ENCODE measurements around the gene ERLEC1. TPM values are rescaled to one million over a fixed set of nuclear protein-coding genes. Genes with fewer than 3 reads are reported as not detected.
A peak's percentile ranks its signal among the peaks of the same experiment; 100 is the strongest.
"Not testable (repeated sequence)": the region's sequence is repeated elsewhere in the genome, so short reads cannot be mapped to it uniquely, and the experiment has no call there.

Gene ERLEC1
- 68.9 and 76.3 TPM in 2 replicates for total RNA-seq (2014; rRNA removed; shearing (Covaris generic))

DNA sequence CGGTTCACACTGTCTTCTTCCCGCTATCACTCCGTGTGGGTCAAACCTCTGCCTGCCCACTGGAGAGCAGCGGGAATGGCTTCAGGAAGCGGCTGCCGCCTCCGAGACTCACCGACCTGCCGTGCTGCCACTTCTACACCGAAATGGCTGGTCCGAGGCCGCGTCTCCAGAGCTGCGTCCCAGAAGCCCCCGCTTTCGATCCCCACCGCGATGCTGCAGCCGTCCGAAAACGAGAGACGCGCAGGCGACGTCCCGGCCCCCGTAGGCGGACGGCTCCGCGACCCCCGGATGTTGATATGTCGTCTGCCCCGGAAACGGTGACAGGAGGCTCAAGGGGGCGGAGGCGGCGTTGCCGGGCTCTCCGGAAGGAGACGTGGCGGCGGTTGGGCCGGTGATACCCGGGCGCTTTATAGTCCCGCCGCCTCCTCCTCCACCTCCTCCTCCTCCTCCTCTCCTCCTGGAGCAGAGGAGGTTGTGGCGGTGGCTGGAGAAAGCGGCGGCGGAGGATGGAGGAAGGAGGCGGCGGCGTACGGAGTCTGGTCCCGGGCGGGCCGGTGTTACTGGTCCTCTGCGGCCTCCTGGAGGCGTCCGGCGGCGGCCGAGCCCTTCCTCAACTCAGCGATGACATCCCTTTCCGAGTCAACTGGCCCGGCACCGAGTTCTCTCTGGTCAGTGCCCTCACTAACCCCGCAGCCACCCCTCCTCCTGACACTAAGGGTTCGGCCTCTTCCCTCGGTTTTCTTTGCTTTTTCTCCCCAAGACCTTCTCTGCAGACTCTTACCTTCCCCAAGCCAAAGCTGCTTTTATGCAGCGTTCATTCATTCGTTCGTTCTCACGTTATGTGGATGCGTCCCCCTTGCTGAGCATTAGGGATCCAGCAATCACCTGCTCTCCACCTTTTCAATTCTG, at the start of gene ERLEC1, which contains the start of gene ASB3:
Gene ERLEC1 (plus strand): TSS at position 340 of the 909 bp plus-strand sequence. CDS start 167 bp downstream, at position 507.
Gene ASB3 (minus strand): TSS at position 249 of the 909 bp plus-strand sequence. CDS start 21,381 bp downstream, outside the sequence.
- peak; percentile 79 for DNase-seq (ENCODE audit: low spot score)

DNA sequence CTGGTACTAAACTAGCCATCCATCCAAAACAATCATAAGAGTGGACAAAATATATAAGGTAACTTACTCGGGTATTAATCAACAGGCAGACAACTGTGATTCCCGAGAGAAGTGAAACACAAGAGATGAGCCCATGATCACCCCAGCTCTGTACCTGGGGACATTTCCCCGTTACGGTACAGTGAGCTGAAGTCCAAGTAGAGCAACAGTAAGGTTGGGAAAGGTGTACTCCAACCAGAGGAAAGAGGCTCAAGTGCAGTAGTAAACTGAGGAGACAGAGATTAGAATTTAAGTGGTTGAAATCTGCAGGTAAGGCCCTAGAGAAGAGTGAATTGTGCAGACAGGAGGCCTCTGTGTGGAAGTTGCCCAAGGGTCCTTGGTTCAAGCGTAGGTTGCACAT, 49.8 kb upstream of the ERLEC1 start:
- no peak for DNase-seq (ENCODE audit: low spot score)

DNA sequence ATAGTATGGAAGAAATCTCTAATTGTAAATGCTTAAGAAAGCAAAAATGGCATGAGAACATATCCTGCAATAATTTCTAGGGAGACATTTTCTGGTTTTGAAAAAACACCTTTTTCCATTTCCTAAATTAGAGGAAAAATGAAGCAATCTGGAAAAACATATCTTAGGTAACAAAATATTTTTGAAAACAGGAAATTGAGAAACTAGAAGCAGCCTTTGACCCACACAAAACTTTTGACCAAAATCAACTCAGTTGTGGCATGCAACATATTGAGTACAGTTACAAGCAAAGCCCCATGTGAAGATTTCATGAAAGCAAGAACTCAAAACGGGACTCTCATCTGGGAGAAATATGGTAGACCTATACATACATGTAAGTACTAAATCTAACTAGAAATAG, 47.8 kb upstream of the ERLEC1 start:
- no peak for DNase-seq (ENCODE audit: low spot score)

- DNase-seq (ENCODE audit: low spot score) = peak; percentile 19
Measured at GRCh38 chr2:53740170-53740569, 46.7 kb upstream of the ERLEC1 start.

- no peak for DNase-seq (ENCODE audit: low spot score)
Measured at GRCh38 chr2:53744395-53745065, 42.3 kb upstream of the ERLEC1 start.

GRCh38 chr2:53750041-53750768, 36.6 kb upstream of the ERLEC1 start:
- DNase-seq (ENCODE audit: low spot score) = no peak

- DNase-seq (ENCODE audit: low spot score) = peak; percentile 49
Measured at GRCh38 chr2:53751728-53752127, 35.1 kb upstream of the ERLEC1 start.

DNA sequence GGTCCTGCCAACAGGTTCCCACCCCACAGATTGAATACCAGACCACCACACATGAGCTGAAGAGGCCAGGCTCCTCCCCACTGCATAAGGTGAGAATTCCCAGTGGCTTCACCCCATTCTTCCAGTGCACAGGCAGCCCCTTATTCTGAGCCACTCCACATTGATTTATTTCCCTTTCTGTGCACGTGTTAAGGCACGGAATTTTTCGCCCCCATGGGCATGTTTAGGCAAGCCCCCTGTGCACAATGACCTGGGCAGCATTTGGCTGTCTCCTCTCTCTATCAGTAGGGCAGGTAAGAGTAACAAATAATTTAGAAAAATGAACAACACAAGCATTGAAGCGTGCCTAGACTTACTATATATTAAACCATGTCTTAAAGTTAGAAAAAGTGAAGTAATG, 34.5 kb upstream of the ERLEC1 start:
- no peak for DNase-seq (ENCODE audit: low spot score)

GRCh38 chr2:53753041-53753440, 33.8 kb upstream of the ERLEC1 start:
- no peak for DNase-seq (ENCODE audit: low spot score)

DNA sequence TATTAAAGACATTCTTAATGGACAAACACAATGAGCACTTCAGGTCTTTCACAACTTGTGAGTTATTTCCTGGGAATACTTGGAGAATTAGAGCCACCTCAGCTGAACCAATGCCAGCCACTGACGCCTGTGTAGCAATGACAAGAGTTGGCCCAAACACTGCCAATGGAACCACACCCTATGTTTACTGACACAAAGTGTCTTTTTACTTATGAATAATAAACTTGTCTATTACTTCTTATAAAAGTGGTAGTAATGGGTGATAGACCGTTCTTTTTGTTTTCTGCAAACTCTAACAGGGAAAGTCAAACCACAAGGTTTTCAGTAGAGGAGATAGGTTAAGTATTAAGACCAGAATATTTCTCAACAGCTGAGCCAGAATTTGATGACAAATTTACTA, 31.7 kb upstream of the ERLEC1 start:
- no peak for DNase-seq (ENCODE audit: low spot score)

DNA sequence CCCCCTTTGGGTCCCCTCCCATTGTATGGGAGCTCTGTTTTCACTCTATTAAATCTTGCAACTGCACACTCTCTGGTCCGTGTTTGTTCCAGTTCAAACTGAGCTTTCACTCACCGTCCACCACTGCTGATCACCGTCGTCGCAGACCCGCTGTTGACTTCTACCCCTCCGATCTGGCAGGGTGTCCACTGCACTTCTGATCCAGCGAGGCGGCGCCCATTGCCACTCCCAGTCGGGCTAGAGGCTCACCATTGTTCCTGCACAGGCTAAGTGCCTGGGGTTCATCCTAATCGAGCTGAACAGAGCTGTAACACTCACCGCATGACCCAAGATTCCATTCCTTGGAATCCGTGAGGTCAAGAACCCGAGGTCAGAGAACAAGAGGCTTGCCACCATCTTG, 30.2 kb upstream of the ERLEC1 start:
- no peak for DNase-seq (ENCODE audit: low spot score)

GRCh38 chr2:53757206-53757605, 29.6 kb upstream of the ERLEC1 start:
- DNase-seq (ENCODE audit: low spot score) = not testable (repeated sequence)

DNA sequence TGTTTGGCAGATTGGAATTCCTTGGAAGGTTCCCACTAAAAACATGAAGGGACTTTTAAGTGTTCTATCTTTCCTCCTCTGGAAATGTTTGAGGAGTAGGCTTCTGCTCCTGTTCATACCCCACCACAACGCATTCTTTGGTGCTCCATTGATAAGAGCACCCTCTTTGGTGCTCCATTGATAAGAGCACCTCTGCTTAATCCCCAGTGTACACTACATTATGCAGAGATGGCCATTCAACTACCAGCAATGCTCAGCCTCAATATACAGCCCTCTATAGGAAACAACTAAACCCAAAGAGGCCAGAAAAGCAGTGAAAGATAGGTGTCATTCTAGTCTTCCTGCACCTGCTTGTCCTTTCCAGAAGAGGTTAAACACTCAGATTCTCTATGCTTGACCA, 21.1 kb upstream of the ERLEC1 start:
- no peak for DNase-seq (ENCODE audit: low spot score)

GRCh38 chr2:53767405-53768241, 19.2 kb upstream of the ERLEC1 start, which contains the start of gene CHAC2:
CHAC2 (plus strand) TSS chr2:53767804; CDS start chr2:53767887, 83 bp downstream.
- peak; percentile 78 for DNase-seq (ENCODE audit: low spot score)

DNA sequence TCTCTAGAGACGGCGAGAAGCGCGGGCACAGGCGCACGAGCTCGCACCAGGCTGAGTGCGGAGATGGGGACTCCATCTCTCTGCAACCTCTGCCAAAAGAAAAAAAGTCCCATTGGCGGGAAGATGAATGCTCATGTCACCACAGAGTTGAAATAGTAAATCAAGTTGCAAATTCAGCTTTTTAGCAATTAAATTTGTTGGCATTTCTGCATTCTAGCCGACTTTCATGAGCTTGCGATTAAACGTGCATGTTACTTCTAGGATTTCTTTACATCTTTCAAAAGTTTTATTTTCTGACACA, 18.7 kb upstream of the ERLEC1 start:
- DNase-seq (ENCODE audit: low spot score) = no peak

DNA sequence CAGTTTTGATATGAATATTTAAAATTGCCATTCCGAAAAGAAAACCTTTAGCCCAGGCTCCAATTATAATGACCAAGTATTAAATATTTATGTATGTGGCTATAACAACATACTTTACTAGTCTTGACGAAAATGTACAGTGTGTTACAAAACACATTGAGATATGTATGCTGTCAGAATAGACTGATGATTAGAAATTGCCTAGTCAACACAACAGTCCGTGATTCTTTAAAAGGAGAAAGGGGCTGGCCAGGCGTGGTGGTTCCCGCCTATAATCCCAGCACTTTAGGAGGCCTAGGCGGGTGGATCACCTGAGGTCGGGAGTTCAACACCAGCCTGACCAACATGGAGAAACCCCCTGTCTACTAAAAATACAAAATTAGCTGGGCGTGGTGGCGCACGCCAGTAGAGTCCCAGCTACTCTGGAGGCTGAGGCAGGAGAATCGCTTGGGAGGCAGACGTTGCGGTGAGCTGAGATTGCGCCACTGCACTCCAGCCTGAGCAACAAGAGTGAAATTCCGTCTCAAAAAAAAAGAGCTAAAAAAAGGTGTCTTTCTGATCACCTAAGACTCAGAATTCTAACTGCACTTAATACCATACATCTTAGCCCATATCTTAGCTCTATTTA, 17.4 kb upstream of the ERLEC1 start:
- DNase-seq (ENCODE audit: low spot score) = no peak

DNA sequence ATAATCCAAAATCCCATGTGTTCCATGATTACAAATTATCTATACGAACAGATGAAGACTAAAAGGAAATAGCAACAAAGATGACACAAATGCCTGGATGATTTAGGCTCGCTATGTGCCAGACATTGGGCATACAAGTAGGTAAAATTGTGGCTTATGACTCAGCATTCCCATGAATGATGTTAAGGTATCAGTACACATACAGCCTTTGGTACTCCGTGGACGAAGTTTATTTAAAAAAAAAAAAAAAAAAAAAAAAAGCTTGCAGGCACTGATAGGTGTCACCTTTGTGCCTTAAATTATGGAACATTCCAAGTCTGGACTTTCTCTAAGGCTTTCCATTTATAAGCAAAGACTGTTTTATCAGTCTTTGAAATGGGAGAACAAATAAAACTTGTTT, 16.6 kb upstream of the ERLEC1 start:
- peak; percentile 48 for DNase-seq (ENCODE audit: low spot score)

DNA sequence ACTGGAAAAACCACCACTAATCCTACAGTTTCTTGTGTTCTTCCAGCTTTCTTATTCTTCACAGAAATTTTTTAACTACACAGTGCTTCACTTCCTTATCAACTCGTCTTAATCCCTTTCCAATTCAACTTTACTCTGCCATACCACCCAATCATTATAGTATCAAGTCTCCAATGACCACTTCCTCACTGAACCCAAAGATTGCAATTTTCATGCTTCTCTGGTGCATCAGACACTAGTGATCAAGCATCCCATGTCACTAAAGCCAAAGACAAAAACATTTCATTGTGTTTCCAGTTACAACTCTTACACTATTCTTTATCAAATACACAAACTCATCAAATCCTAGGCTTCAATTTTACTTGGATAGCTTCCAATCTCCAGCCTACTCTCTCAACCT, 9.7 kb upstream of the ERLEC1 start:
- no peak for DNase-seq (ENCODE audit: low spot score)

- DNase-seq (ENCODE audit: low spot score) = no peak
Measured at GRCh38 chr2:53778536-53779162, 8.2 kb upstream of the ERLEC1 start.

DNA sequence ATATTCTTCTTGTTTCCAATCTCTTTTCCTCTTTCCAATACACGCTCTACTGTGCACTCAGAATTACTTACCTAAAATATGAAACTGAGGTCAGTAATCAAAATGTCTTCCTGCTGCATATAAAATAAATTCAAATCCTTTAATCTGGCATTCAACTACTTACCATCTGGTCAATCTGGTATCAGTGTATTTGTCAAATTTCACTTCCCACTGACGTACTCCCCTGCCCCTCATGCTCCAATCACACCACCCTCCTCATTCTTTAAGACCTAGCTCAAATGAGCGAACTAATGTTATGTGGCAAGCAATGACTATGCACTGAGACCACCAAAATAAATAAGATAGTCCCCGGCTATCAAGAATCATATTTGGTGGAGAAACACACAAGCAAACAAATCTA, 6.8 kb upstream of the ERLEC1 start:
- no peak for DNase-seq (ENCODE audit: low spot score)

All from A172 (cell line).